Measurements from ENCODE around the gene CTNND2. TPM values are rescaled to one million over a fixed set of nuclear protein-coding genes. Genes with fewer than 3 reads are reported as not detected.

CTNND2 gene
- polyA plus RNA-seq, 1 of the 3 experiments (the other 2 are of a cell fraction) = not detected

GRCh38 chr5:11711932-11712331 is 192.3 kb downstream of the CTNND2 start:
- DNase-seq = no peak
- Histone ChIP-seq H3K36me3 (replicated peaks in 1 of 2; ENCODE audit: control insufficient read depth in 1 of 2, insufficient read depth in 2 of 2, low read length in 1 of 2) (no peaks in the 10 kb centered on the region), H3F3A (replicated peaks; ENCODE audit: insufficient read depth) (no peaks in the 10 kb centered on the region), H3K27ac (ENCODE audit: low read depth in 2 of 2, low read length in 1 of 2) (no peak overlapping the region), H3K4me3 (ENCODE audit: low read depth in 2 of 2, low read length in 1 of 2) (no peak overlapping the region), H3K9ac (no peak overlapping the region), H3K4me1 (ENCODE audit: control insufficient read depth in 1 of 2, insufficient read depth in 2 of 2, low read depth in 1 of 2, low read length in 1 of 2) (no peaks in the 10 kb centered on the region), H3K27me3 (ENCODE audit: insufficient read depth) (no peaks in the 10 kb centered on the region), H3K9me2 (no peaks in the 10 kb centered on the region), H4K20me1 (ENCODE audit: insufficient read depth) (no peaks in the 10 kb centered on the region), H3K9me3 (no peaks in the 10 kb centered on the region), H3K4me2 (no peak overlapping the region), H3K79me2 (ENCODE audit: insufficient read depth) (no peaks in the 10 kb centered on the region), H2AFZ (ENCODE audit: low read depth) (no peak overlapping the region)
- POLR2A ChIA-PET = no interaction called here
- WGBS (ENCODE audit: low lambda C conversion rate) = 4% methylated on average over 1 of the region's 1 CpG
- CTCF ChIA-PET = no interaction called here
- TF ChIP-seq FOSL2 (IDR thresholded peaks at IDR 0.05; ENCODE audit: borderline replicate concordance, low read depth) (no peak), CHD2 (IDR thresholded peaks at IDR 0.05; ENCODE audit: low read length, partially characterized antibody) (no peak), MEF2A (IDR thresholded peaks at IDR 0.05; ENCODE audit: borderline replicate concordance, low read depth) (no peak), USF1 (IDR thresholded peaks at IDR 0.05; ENCODE audit: borderline replicate concordance, low read depth) (no peak), POLR2AphosphoS5 (IDR thresholded peaks at IDR 0.05; ENCODE audit: low read depth, low read length) (no peak), FOXM1 (IDR thresholded peaks at IDR 0.05; ENCODE audit: low read depth) (no peak), REST (IDR thresholded peaks at IDR 0.05; ENCODE audit: low read depth, low read length) (no peak), FOXJ3 (CRISPR knock-in tag; IDR thresholded peaks at IDR 0.05) (no peak), TCF12 (IDR thresholded peaks at IDR 0.05) (no peak), TAF1 (IDR thresholded peaks at IDR 0.05; ENCODE audit: borderline replicate concordance, low read depth, low read length) (no peak), SIN3A (IDR thresholded peaks at IDR 0.05; ENCODE audit: borderline replicate concordance, low read depth, low read length) (no peak), JUND (IDR thresholded peaks at IDR 0.05) (no peak), MXI1 (IDR thresholded peaks at IDR 0.05; ENCODE audit: low read depth, low read length) (no peak), RAD21 (IDR thresholded peaks at IDR 0.05; ENCODE audit: low read length) (no peak), ELF1 (IDR thresholded peaks at IDR 0.05) (no peak), EP300 (IDR thresholded peaks at IDR 0.05; ENCODE audit: borderline replicate concordance in 1 of 2, low read depth in 1 of 2, low read length in 1 of 2) (no peak), SMC3 (IDR thresholded peaks at IDR 0.05; ENCODE audit: low read depth, low read length) (no peak)
- TF ChIP-seq, protein P1, sequence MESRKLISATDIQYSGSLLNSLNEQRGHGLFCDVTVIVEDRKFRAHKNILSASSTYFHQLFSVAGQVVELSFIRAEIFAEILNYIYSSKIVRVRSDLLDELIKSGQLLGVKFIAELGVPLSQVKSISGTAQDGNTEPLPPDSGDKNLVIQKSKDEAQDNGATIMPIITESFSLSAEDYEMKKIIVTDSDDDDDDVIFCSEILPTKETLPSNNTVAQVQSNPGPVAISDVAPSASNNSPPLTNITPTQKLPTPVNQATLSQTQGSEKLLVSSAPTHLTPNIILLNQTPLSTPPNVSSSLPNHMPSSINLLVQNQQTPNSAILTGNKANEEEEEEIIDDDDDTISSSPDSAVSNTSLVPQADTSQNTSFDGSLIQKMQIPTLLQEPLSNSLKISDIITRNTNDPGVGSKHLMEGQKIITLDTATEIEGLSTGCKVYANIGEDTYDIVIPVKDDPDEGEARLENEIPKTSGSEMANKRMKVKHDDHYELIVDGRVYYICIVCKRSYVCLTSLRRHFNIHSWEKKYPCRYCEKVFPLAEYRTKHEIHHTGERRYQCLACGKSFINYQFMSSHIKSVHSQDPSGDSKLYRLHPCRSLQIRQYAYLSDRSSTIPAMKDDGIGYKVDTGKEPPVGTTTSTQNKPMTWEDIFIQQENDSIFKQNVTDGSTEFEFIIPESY (IDR thresholded peaks at IDR 0.05; ENCODE audit: borderline replicate concordance, low read depth) = no peak

All from SK-N-SH (cell line).